Ovary (tissue), 3 donors: ENCODE results near the gene PDK4.

ENCODE experiments used
- POLR2A ChIP-seq: fragments of 450-650 bp; IDR thresholded peaks from one replicate; pipeline ENCODE4 v1.6.1; 2017; ENCODE audit warnings: antibody characterized with exemption, mild to moderate bottlenecking, moderate library complexity
- TF ChIP-seq, protein P1 (sequence below), 3 donors: fragments of 450-650 bp in 2 of 3; fragments of 200-600 bp in 1 of 3; IDR thresholded peaks; one replicate each; pipeline versions ENCODE4 v1.5.1 to v1.8.0; 2016 to 2022; ENCODE audit warnings: antibody characterized with exemption in 3 of 3, mild to moderate bottlenecking in 1 of 3
- donor health status: DM: no; HTN: no; CAD: no.

DNA sequence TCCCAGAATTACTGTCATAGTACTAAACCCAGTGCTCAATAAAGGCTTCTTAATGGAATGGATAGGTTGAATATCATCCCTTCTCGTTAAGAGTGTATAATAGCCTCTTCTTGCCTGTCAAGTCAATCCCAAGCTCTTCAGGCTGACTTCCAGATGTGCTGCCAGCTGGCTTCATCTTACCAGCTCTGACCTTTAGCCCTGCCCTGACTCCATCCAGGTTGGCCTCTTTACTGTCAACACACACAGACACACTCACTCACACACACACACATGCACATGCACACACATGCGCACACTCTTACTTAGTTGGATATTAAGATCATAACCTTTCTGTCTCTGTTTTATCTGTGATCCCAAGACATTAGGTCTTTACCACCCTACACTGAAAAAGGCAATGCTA lies 61.5 kb downstream of the PDK4 start:
- TF ChIP-seq, protein P1, sequence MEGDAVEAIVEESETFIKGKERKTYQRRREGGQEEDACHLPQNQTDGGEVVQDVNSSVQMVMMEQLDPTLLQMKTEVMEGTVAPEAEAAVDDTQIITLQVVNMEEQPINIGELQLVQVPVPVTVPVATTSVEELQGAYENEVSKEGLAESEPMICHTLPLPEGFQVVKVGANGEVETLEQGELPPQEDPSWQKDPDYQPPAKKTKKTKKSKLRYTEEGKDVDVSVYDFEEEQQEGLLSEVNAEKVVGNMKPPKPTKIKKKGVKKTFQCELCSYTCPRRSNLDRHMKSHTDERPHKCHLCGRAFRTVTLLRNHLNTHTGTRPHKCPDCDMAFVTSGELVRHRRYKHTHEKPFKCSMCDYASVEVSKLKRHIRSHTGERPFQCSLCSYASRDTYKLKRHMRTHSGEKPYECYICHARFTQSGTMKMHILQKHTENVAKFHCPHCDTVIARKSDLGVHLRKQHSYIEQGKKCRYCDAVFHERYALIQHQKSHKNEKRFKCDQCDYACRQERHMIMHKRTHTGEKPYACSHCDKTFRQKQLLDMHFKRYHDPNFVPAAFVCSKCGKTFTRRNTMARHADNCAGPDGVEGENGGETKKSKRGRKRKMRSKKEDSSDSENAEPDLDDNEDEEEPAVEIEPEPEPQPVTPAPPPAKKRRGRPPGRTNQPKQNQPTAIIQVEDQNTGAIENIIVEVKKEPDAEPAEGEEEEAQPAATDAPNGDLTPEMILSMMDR (IDR thresholded peaks at IDR 0.05), result no peak
- no peak for TF ChIP-seq POLR2A
